Kasumi-1 (cell line): ENCODE results near the gene LRCH4.
"Not testable (repeated sequence)": the region's sequence is repeated elsewhere in the genome, so short reads cannot be mapped to it uniquely, and the experiment has no call there.

Experiments used
- DNase-seq, 2 experiments: peaks; one replicate each; lab custom pipeline; 2025; lab: John Stamatoyannopoulos, UW

The LRCH4 gene

GRCh38 chr7:100544967-100545359 is 41.0 kb downstream of the LRCH4 start:
- no peak for DNase-seq

- DNase-seq: no peak
Observed at GRCh38 chr7:100544386-100544785, 41.5 kb downstream of the LRCH4 start.

- DNase-seq: no peak
Observed at GRCh38 chr7:100543586-100543985, 42.3 kb downstream of the LRCH4 start.

- DNase-seq: not testable (repeated sequence)
Observed at GRCh38 chr7:100541309-100541708, 44.6 kb downstream of the LRCH4 start.

GRCh38 chr7:100540073-100540723 is 45.7 kb downstream of the LRCH4 start:
- no peak for DNase-seq

- no peak for DNase-seq
Observed at GRCh38 chr7:100539436-100540006, 46.4 kb downstream of the LRCH4 start.

- peak; percentile 100 for DNase-seq
Observed at GRCh38 chr7:100538654-100539435, 47.1 kb downstream of the LRCH4 start, which contains the start of gene AGFG2. AGFG2 (plus strand) TSS chr7:100539203; CDS start chr7:100539347, 144 bp downstream.

GRCh38 chr7:100538348-100538653 is 47.6 kb downstream of the LRCH4 start:
- DNase-seq: no peak

- DNase-seq: not testable (repeated sequence)
Observed at GRCh38 chr7:100536695-100537094, 49.2 kb downstream of the LRCH4 start.

GRCh38 chr7:100535982-100536381 is 49.9 kb downstream of the LRCH4 start:
- not testable (repeated sequence) for DNase-seq

- no peak for DNase-seq
Observed at GRCh38 chr7:100532165-100533022, 53.5 kb downstream of the LRCH4 start.

- not testable (repeated sequence) for DNase-seq
Observed at GRCh38 chr7:100528108-100528866, 57.6 kb downstream of the LRCH4 start.
